SKM-1 treated with dmso at 0.1 percent for 144 hours (cell line): Measurements from ENCODE around the gene ADIPOR2.
"Not testable (repeated sequence)": the region's sequence is repeated elsewhere in the genome, so short reads cannot be mapped to it uniquely, and the experiment has no call there.

Source experiments
- DNase-seq: peaks from one replicate; lab custom pipeline; 2025; ENCODE audit not compliant: unreplicated experiment; lab: John Stamatoyannopoulos, UW

Gene ADIPOR2

DNA sequence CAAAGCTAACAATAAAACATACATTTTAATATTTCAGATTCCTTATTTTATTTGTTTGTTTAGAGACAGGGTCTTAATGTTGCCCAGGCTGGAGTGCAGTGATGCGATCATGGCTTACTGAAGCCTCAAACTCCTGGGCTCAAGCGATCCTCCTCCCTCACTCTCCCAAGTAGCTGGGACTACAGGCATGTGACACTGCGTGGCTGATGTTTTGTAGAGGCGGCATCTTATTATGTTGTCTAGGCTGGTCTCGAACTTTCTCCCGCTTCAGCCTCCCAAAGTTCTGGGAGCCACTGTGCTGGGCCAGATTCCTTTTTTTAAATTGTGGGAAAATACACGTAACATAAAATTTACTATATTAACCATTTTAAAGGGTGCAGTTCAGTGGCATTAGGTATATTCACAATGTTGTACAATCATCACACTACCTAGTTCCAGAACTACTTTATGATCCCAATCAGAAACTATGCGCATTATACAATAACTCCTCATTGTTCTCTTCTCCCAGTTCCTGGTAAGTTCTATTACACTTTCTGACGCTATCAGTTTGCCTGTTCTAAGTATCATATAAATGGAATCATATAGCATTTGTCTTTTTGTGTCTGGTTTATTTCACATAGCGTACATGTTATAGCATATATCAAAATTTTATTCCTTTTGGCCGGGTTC is 40.3 kb downstream of the ADIPOR2 start:
- no peak for DNase-seq

DNA sequence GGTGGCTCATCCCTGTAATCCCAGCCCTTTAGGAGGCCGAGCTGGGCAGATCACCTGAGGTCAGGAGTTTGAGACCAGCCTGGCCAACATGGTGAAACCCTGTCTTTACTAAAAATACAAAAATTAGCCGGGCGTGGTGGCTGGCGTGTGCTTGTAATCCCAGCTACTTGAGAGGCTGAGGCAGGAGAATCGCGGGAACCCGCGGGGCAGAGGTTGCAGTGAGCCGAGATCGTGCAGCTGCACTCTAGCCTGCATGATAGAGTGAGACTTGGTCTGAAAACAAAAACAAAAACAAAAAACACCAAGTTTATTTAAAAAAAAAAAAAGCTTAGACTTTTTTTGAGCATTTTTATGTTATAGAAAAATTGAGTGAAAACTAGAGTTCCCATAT is 40.8 kb downstream of the ADIPOR2 start:
- not testable (repeated sequence) for DNase-seq

DNA sequence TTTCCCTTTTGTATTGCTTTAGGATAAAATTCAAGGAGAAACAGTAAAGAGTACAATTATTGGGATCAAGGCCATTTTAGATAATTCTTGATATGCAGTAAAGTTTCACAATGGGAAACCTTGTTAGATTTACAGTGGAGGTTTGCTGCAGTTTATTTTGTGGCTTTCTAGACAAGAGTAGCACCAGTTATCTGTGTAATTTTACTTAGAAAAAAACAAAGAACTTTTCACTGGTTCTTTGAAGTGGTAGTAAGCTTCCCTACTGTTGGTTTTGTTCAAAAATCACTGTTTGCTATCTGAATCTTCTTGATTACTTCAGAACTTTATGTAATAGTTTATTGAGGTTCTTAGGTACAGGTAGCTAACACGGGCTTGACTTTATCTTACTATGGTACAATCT is 42.0 kb downstream of the ADIPOR2 start:
- no peak for DNase-seq

DNA sequence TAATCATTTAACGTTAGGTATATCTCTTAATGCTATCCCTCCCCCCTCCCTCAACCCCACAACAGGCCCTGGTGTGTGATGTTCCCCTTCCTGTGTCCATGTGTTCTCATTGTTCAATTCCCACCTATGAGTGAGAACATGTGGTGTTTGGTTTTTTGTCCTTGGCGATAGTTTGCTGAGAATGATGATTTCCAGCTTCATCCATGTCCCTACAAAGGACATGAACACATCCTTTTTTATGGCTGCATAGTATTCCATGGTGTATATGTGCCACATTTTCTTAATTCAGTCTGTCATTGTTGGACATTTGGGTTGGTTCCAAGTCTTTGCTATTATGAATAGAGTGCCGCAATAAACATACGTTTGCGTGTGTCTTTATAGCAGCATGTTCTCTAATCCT is 42.8 kb downstream of the ADIPOR2 start:
- DNase-seq: not testable (repeated sequence)

DNA sequence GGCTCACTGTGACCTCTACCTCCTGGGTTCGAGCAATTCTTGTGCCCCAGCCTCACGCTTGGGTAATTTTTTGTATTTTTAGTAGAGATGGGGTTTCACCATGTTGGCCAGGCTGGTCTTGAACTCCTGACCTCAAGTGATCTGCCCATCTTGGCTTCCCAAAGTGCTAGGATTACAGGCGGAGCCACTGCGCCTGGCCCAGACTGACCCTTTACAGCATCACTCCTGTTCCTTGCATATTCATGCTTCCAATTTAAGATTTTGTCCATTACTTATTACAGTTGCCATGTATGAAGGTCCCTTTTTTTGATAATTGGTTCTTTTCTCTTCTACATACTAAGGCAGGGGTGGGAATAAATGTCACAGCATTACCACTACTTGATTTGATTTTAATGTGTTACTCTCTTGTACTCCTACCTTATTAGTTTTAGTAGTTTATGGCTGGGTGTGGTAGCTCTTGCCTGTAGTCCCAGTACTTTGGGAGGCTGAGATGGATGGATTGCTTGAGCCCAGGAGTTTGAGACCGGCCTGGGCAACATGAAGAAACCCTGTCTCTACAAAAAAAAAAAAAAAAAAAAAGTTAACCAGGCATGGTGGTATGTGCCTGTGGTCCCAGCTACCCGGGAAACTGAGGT is 46.9 kb downstream of the ADIPOR2 start:
- DNase-seq: no peak

DNA sequence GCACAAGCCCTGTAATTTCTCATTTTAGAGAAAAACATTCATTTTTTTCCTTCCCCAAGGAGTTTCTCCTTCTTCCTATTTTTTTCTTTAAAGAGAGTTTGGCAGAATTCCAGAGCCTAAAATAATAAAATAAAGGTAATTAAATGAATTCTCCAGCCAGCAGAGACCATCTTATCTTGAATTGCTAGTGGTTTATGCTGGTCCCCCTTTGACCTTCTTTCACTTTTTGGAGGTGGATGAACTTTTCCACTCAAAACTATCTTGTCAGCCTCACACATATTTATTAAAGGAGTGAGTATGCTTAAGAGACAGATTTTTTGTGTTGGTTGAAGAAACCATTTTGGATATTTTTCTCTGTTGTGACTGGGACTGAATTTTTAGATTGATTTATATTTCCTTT is 47.6 kb downstream of the ADIPOR2 start:
- no peak for DNase-seq

DNA sequence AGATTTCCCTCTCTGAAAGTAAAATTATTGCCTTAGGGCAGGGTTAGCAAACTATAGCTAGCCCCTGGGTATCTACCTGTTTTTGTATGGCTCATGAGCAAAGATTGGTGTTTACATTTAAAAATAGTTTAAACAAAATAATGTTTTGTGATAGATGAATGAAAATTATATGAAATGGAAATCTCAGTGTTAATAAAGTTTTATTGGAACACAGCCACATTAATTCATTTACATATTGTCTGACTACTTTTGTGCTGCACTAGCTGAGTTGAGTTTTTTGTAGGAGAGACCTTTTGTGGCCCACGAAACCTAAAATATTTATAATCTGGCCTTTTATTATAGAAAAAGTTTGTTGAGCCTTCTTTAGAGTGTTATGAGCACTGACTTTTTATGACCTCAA is 48.5 kb downstream of the ADIPOR2 start:
- DNase-seq: no peak

DNA sequence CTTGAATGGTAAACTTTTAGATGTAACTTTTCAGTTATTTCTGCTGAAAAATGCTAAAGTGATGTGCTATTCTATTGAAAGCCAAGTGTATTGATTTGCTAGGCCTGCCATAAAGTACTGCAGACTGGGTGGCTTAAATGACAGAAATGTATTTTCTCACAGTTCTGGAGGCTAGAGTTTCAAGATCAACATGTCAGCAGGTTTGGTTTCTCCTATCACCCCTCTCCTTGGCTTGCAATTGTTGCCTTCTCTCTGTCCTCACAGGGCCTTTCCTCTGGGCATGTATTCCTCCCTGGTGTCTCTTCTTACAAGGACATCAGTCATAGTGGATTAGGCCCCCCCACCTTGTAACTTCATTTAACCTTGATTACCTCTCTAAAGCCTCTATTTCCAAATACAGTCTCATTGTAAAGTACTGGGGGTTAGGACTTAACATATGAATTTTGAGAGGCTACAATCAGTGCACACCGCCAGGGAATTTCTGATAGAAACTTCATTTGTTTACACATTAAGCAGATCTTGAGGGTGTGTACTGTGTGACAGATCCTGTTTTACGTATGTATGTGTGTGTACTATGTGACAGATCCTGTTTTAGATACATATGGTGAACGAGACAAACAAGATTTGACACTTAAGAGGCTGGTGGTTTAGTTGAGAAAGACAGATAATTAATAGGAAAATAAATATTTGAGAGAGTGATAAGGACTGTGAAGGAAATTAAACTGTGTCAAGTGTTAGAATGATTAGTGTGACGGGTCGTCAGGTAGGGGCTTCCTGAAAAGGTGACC is 49.5 kb downstream of the ADIPOR2 start:
- DNase-seq: no peak

DNA sequence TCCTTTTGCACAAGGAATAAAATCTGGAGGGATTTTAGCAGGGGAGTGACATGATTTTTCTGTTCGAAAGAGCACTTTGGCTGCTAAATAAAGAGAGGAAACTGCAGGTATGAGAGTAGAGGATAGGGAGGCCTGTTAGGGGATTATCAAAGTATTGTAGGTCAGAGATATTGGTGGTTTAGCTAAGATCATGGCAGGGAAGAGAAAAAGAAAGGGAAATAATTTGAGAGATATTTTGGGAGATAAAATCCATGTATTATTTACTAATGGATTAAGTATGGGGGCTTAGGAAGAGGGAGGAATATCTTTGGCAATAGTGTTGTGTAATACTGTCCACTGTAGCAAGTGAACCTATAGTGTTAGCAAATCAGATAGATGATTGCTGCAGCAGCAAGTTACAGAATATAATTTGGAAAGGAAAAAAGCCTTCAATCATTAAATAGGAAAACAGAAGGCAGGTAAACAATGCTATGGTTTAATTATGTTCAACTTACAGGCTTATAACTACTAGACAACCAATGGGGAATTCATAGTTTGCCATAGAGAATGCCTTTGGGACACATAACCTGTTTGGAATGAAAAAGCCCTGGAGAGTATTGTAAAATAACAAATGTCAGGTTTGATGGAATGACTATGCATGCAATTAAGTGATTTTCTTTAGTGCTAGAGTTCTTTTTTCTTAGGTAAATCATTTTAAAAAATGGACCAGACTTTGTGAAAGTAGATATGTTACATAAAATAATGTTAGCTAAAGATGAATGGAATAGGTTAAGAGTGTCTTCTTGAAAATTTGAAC is 50.5 kb downstream of the ADIPOR2 start:
- no peak for DNase-seq

DNA sequence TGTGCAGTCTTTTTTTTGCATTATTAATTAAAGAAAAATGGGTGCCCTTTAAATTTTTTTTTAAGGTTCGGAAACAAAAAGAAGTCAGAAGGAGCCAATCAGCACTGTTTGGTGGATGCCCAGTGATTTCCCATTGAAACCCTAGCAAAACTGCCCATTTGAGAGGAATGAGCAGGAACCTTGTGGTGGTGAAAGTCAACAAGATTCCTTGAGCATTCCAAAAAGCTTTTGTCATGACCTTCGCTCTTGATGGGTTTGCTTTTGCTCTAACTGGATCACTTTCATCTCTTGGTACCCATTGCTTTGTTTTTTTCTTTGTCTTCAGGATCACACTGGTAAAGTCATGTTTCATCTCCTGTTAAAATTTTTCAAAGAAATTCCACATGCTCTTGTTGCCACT is 54.1 kb downstream of the ADIPOR2 start:
- DNase-seq: no peak

DNA sequence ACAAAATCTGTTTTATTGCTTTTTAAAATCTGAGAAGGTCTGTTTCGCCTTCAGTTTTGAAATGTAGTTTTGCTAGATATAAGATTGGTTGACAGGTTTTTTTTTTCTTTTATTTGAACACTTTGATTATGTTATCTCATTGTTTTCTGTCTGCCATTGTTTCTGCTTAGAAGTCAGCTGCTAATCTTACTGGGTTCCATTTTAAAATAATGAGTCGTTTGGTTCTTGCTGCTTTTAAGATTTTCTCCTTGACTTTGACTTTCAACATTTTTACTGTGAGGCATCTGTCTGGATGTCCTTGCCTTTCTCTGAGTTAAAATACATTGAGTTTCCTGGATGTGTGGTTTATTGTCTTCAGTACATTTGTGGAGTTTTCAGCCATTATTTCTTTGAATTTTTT is 56.7 kb downstream of the ADIPOR2 start:
- DNase-seq: no peak

DNA sequence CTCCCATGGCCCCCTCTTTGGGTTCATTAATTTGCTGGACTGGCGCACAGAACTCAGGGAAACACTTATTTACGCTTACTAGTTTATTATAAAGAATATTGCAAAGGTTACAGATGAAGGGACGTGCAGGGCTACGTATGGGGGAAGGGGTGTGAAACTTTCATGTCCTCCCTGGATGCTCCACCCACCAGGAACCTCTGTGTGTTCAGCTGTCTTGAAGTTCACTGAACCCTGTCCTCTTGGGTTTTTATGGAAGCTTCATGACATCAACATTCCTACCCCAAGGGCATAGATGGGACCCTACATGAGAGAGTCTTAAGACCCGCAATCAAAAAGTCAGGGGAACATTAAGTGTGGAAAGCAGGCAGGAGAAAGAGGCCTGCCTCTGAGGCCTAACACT is 58.1 kb downstream of the ADIPOR2 start:
- DNase-seq: no peak

DNA sequence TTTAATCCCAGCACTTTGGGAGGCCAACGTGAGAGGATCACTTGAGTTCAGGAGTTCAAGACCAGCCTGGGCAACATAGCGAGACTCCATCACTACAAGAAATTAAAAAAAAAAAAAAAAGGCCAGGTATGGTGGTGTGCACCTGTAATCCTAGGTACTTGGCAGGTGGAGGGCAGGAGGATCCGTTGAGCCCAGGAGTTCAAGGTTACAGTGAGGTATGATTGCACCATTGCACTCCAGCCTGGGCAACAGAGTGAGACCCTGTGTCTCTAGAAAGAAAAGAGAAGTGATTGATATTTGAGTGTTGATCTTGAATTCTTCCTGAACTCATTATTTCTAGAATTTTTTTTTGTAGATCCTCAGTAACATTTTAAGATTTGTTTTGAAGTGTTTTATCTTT is 59.4 kb downstream of the ADIPOR2 start:
- no peak for DNase-seq

DNA sequence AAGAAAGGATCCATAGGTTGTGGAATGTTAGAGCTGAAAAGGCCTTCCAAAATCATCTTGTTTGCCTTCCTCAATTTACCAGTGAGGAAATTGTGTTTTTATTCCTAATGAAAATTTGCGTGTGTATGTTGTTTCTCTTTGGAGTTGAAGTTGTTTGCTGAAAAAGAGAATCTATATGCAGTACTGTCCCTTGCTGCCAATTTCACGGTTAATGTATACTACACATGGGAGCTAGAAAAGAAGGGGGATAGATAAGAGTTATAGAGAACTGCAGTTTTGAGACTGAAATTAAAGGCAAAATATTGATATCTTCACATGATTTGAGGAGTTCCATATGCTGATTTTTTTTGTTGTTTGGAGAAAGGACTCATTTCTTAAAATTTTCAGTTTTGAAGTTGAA is 67.5 kb downstream of the ADIPOR2 start:
- DNase-seq: no peak

DNA sequence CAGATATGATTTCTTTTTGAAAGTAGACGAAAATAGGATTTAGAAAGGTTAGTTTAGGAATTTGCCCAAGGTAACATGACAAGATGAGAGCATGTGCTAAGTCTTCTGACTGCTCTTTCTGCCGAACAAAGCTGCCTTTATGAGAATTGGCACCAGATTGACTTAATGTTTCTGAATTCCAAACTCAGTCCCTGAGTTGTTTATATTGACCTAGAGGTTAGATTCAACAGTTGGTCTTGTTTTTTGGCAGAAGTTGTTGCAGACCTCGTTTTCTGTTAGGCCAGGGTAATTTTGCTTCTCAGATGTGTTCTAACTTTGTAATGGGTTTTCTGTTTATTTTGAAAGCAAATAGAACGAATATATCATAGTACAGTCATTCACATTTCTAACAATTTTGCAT is 68.0 kb downstream of the ADIPOR2 start:
- DNase-seq: no peak

DNA sequence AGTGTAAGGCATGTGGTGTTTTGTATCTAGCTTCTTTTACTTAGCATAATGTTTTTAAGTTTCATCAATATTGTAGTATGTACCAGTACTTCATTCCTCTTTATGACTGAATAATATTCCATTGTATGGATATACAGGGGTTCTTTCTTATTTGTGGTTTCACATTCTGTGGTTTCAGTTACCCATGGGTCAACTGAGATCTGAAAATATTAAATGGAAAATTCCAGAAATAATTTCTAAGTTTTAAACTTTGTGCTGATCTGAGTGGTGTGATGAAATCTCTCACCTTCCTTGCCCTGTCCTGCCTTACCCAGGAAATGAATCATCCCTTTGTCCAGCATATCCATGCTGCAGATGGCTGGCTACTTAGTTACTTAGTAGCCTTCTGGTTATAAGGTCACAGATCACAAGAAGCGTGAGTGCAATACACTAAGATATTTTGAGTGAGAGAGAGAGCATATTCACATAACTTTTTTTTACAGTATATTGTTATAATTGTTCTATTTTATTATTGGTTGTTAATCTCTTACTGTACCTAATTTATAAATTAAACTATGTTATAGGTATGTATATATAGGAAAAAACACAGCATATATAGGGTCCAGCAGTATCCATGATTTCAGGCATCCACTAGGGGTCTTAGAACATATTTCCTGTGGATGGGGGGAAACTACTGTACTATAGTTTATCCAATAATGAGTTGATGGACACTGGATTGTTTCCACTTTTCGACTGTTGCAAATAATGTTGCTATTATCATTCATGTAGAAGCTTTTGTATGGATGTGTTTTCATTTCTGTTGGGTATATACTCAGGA is 69.9 kb downstream of the ADIPOR2 start:
- DNase-seq: no peak

DNA sequence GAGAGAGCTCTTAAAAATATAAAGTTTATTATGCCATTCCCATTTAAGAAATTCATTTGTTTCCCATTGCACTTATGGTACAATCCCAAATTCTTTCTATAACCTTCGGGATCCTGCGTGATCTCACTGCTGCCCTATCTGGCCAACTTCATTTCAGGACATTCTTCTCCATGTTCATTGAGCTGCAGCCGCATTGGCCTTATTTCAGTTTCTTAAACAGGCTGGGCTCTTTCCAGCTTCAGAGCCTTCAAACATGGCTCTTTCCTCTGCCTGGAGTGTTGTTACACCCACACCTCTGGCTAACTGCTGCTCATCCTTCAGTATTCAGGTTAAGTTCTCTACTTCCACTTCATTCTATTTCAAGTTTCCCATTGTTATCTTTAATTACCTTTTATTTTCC is 71.0 kb downstream of the ADIPOR2 start:
- no peak for DNase-seq

DNA sequence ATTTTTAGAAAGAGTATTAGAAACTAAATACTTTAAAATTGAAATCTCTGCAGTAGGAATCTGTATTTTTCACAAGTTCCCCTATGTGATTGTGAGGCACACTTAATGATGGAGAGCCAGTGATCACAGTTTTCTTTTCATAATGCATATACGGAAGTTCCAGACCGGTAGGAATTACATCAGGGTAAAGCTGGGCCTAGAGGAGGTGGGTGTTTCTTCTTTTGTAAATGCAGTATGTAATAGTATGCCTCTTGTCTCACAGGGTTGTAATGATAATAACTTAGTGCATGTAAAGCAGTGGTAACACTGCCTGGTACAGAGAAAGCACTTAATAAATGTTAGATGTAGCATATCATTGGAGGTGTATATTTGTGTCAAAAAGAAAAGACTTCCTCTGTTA is 72.3 kb downstream of the ADIPOR2 start:
- DNase-seq: no peak

DNA sequence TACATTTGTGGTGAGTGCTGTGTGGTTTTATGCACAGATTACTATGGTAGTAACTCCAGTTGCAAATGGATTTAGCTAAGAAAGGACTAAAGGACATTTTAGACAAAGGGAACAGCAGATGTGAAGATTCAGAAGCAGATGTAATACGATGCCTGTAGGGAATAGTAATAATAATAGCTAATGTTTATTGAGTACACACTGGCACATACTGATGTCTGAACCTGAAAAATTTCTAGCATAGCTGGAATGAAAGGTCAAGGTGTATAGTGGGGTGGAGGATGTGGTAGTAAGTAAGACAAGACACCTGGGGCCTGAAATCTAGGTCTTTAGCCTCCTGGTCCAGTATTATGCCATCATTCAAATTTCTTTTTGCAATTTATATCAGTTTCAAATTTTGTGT is 75.2 kb downstream of the ADIPOR2 start:
- DNase-seq: no peak

DNA sequence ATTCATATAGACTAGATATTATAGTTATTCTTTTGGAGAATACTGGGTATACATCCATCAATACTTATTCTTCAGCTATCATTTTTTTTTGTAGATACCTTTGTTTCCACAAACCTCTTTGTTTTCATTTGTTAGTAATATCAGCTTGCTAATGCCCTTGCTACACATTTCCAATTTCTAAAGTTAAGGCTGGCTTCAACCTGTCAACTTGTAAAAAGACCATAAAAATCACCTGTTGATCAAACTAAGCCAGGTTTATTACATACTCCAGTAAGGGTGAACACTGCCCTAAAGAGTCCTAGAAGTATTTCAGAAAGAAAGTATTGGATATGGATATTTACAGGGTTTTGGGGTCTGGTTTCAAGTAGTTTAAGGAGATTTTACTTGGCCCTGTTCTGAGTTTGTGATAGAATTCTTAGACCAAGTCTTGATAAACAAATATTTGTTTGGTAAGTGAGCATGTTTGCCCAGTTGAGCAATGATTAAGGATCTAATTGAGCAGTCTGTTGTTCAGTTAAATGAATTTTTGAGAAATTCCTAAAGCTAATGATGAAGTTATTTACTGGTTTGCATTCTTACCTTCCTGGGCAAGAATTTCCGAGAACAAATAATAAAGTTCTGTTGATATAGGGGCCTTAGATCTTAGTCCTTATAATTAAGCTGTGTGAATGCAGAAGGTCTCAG is 76.7 kb downstream of the ADIPOR2 start:
- no peak for DNase-seq
